Measurements from ENCODE around the gene PAFAH1B1. TPM values are rescaled to one million over a fixed set of nuclear protein-coding genes. Genes with fewer than 3 reads are reported as not detected.
A peak's percentile ranks its signal among the peaks of the same experiment; 100 is the strongest.

Gene PAFAH1B1
- total and polyA plus RNA-seq, 7 experiments from 2014 or later, result 15.8 to 156 (median 127) TPM

- no peak overlapping the region for H3K27ac Mint-ChIP-seq
- H3K36me3 Mint-ChIP-seq, result peaks cover 0 to 4% (median 0%) of the 10 kb centered on the region in 5 donors
- H3K9me3 ChIP-seq (ENCODE audit: control insufficient read depth in 2 of 3, low read length in 3 of 3), result no peaks in the 10 kb centered on the region
- no peak overlapping the region for H3K27ac ChIP-seq (ENCODE audit: low read depth, low read length)
- peaks cover 0 to 11% (median 0%) of the 10 kb centered on the region in 3 experiments for H3K36me3 ChIP-seq (ENCODE audit: control insufficient read depth in 2 of 3, insufficient read depth in 3 of 3, low read length in 3 of 3)
- ChIA-PET CTCF (interaction anchor here (2.3 kb wide), 1 partner anchor 11 kb away, joined by 4 read pairs; no protein-coding TSS in a partner anchor), POLR2A (interaction anchor here (0.7 kb wide), 1 partner anchor 8 kb away, joined by 3 read pairs; no protein-coding TSS in a partner anchor)
- H3K4me3 ChIP-seq (ENCODE audit: low read length), result no peak overlapping the region
- H3K4me1 ChIP-seq (ENCODE audit: control insufficient read depth in 2 of 2, insufficient read depth in 2 of 2, low read length in 2 of 2), result peaks cover 12 to 21% of the 10 kb centered on the region in 2 donors
- ATAC-seq, result no peak
- peaks cover 0 to 11% (median 0%) of the 10 kb centered on the region in 5 donors for H3K27me3 Mint-ChIP-seq
- H3K9me3 Mint-ChIP-seq, result no peaks in the 10 kb centered on the region
- H3K4me3 Mint-ChIP-seq, result no peak overlapping the region
- peaks cover 6 to 20% (median 15%) of the 10 kb centered on the region in 7 donors for H3K4me1 Mint-ChIP-seq
- intact Hi-C loops (cut with micrococcal nuclease), result loop anchor here (5.0 to 10.0 kb wide), 4 partner anchors 36 to 1371 kb away; partner anchors contain the start of genes ATP2A3 (in 1 of the 2), CTNS (in 1 of the 2) and SHPK (in 1 of the 2)
- no peaks in the 10 kb centered on the region for H3K27me3 ChIP-seq (ENCODE audit: control insufficient read depth in 2 of 2, insufficient read depth in 2 of 2, low read length in 2 of 2)
- DNase-seq, result no peak
Observed at GRCh38 chr17:2591040-2591640, 2.3 kb upstream of the PAFAH1B1 start.

GRCh38 chr17:2593821-2594721, 617 bp downstream of the PAFAH1B1 start:
- Histone ChIP-seq H3K9me3 (ENCODE audit: control insufficient read depth in 2 of 3, low read length in 3 of 3) (no peaks in the 10 kb centered on the region), H3K4me3 (ENCODE audit: low read length) (peak overlapping the region; percentile 67), H3K27ac (ENCODE audit: low read depth, low read length) (peak overlapping the region; percentile 90), H3K4me1 (ENCODE audit: control insufficient read depth in 2 of 2, insufficient read depth in 2 of 2, low read length in 2 of 2) (peaks cover 29 to 35% of the 10 kb centered on the region in 2 donors), H3K27me3 (ENCODE audit: control insufficient read depth in 2 of 2, insufficient read depth in 2 of 2, low read length in 2 of 2) (no peaks in the 10 kb centered on the region), H3K36me3 (ENCODE audit: control insufficient read depth in 2 of 3, insufficient read depth in 3 of 3, low read length in 3 of 3) (peaks cover 0 to 11% (median 0%) of the 10 kb centered on the region in 3 experiments)
- peak overlapping the region; percentile 87 to 97 (median 92) for H3K4me3 Mint-ChIP-seq
- no peaks in the 10 kb centered on the region for H3K9me3 Mint-ChIP-seq
- CTCF ChIA-PET, result interaction anchor here (0.6 to 1.2 kb wide), 3 partner anchors 68 to 439 kb away, joined by 3 to 4 read pairs (median 4); no protein-coding TSS in a partner anchor
- DNase-seq (peak in 8 of 9 donors; percentile 73 to 91 (median 88)), ATAC-seq (peak; percentile 79)
- H3K27me3 Mint-ChIP-seq, result peaks cover 0 to under 1% (median 0%) of the 10 kb centered on the region in 5 donors
- POLR2A ChIA-PET, result interaction anchor here (0.6 to 1.7 kb wide), 9 partner anchors 12 to 83 kb away, joined by 3 to 10 read pairs (median 3); partner anchors contain the start of gene METTL16
- peaks cover 27 to 47% (median 35%) of the 10 kb centered on the region in 7 donors for H3K4me1 Mint-ChIP-seq
- H3K27ac Mint-ChIP-seq, result peak overlapping the region; percentile 85 to 96 (median 92)
- peaks cover 0 to 9% (median 4%) of the 10 kb centered on the region in 5 donors for H3K36me3 Mint-ChIP-seq
- intact Hi-C loops (cut with micrococcal nuclease), result loop anchor here (1.0 to 10.0 kb wide), 9 partner anchors 33 to 1368 kb away; partner anchors contain the start of genes CLUH (in 2 of the 2), METTL16 (in 2 of the 2), ATP2A3 (in 1 of the 2) and CTNS (in 1 of the 2)

- no peaks in the 10 kb centered on the region for H3K27me3 ChIP-seq (ENCODE audit: control insufficient read depth in 2 of 2, insufficient read depth in 2 of 2, low read length in 2 of 2)
- peaks cover 0 to 11% (median 0%) of the 10 kb centered on the region in 3 experiments for H3K36me3 ChIP-seq (ENCODE audit: control insufficient read depth in 2 of 3, insufficient read depth in 3 of 3, low read length in 3 of 3)
- H3K27ac ChIP-seq (ENCODE audit: low read depth, low read length), result peak overlapping the region; percentile 90
- CTCF ChIA-PET, result interaction anchor here (0.6 to 0.7 kb wide), 2 partner anchors 67 to 440 kb away, joined by 3 to 4 read pairs; no protein-coding TSS in a partner anchor
- Mint-ChIP-seq H3K27ac (peak overlapping the region; percentile 85 to 96 (median 92)), H3K9me3 (no peaks in the 10 kb centered on the region), H3K36me3 (peaks cover 0 to 14% (median 4%) of the 10 kb centered on the region in 5 donors), H3K27me3 (no peaks in the 10 kb centered on the region), H3K4me1 (peaks cover 34 to 55% (median 41%) of the 10 kb centered on the region in 7 donors), H3K4me3 (peak overlapping the region; percentile 87 to 97 (median 92))
- ATAC-seq, result no peak
- H3K4me1 ChIP-seq (ENCODE audit: control insufficient read depth in 2 of 2, insufficient read depth in 2 of 2, low read length in 2 of 2), result peaks cover 34 to 41% of the 10 kb centered on the region in 2 donors
- intact Hi-C loops (cut with micrococcal nuclease), result loop anchor here (1.0 to 10.0 kb wide), 5 partner anchors 32 to 1367 kb away; partner anchors contain the start of genes ATP2A3 (in 1 of the 2), CTNS (in 1 of the 2) and SHPK (in 1 of the 2)
- DNase-seq, result peak in 4 of 9 donors; percentile 9 to 32 (median 22)
- H3K4me3 ChIP-seq (ENCODE audit: low read length), result peak overlapping the region; percentile 67
- POLR2A ChIA-PET, result interaction anchor here (0.5 to 1.2 kb wide), 7 partner anchors 11 to 292 kb away, joined by 3 to 4 read pairs (median 3); partner anchors contain the start of genes METTL16 and SMG6
- H3K9me3 ChIP-seq (ENCODE audit: control insufficient read depth in 2 of 3, low read length in 3 of 3), result no peaks in the 10 kb centered on the region
Observed at GRCh38 chr17:2594722-2595599, 1.5 kb downstream of the PAFAH1B1 start.

GRCh38 chr17:2595716-2596115, 2.3 kb downstream of the PAFAH1B1 start:
- intact Hi-C loops (cut with micrococcal nuclease), result loop anchor here (10.0 kb wide), 2 partner anchors 219 to 1039 kb away; partner anchors contain the start of genes CTNS (in 1 of the 2) and SHPK (in 1 of the 2)
- peaks cover 34 to 41% of the 10 kb centered on the region in 2 donors for H3K4me1 ChIP-seq (ENCODE audit: control insufficient read depth in 2 of 2, insufficient read depth in 2 of 2, low read length in 2 of 2)
- Mint-ChIP-seq H3K36me3 (peaks cover 0 to 14% (median 4%) of the 10 kb centered on the region in 5 donors), H3K4me1 (peaks cover 34 to 58% (median 42%) of the 10 kb centered on the region in 7 donors), H3K27ac (peak overlapping the region in 7 of 9 donors; percentile 6 to 96 (median 79)), H3K27me3 (no peaks in the 10 kb centered on the region), H3K4me3 (peak overlapping the region; percentile 87 to 97 (median 92)), H3K9me3 (no peaks in the 10 kb centered on the region)
- ATAC-seq (no peak), DNase-seq (no peak)
- H3K27ac ChIP-seq (ENCODE audit: low read depth, low read length), result peak overlapping the region; percentile 90
- POLR2A ChIA-PET, result interaction anchor here (0.5 to 1.1 kb wide), 2 partner anchors 85 to 293 kb away, joined by 3 read pairs; partner anchors contain the start of genes METTL16 and SMG6
- no peaks in the 10 kb centered on the region for H3K9me3 ChIP-seq (ENCODE audit: control insufficient read depth in 2 of 3, low read length in 3 of 3)
- CTCF ChIA-PET, result no interaction called here
- no peaks in the 10 kb centered on the region for H3K27me3 ChIP-seq (ENCODE audit: control insufficient read depth in 2 of 2, insufficient read depth in 2 of 2, low read length in 2 of 2)
- peaks cover 0 to 11% (median 0%) of the 10 kb centered on the region in 3 experiments for H3K36me3 ChIP-seq (ENCODE audit: control insufficient read depth in 2 of 3, insufficient read depth in 3 of 3, low read length in 3 of 3)
- H3K4me3 ChIP-seq (ENCODE audit: low read length), result peak overlapping the region; percentile 67

- DNase-seq (no peak), ATAC-seq (no peak)
- no peak overlapping the region for H3K4me3 ChIP-seq (ENCODE audit: low read length)
- Mint-ChIP-seq H3K36me3 (peaks cover 0 to 17% (median 4%) of the 10 kb centered on the region in 5 donors), H3K4me3 (peak overlapping the region in 8 of 10 donors; percentile 55 to 91 (median 74)), H3K4me1 (peaks cover 48 to 77% (median 54%) of the 10 kb centered on the region in 7 donors), H3K9me3 (no peaks in the 10 kb centered on the region), H3K27ac (no peak overlapping the region), H3K27me3 (no peaks in the 10 kb centered on the region)
- peaks cover 42 to 51% of the 10 kb centered on the region in 2 donors for H3K4me1 ChIP-seq (ENCODE audit: control insufficient read depth in 2 of 2, insufficient read depth in 2 of 2, low read length in 2 of 2)
- no peak overlapping the region for H3K27ac ChIP-seq (ENCODE audit: low read depth, low read length)
- POLR2A ChIA-PET, result interaction anchor here (1.2 kb wide), 1 partner anchor 55 kb away, joined by 3 read pairs; no protein-coding TSS in a partner anchor
- CTCF ChIA-PET, result interaction anchor here (0.6 kb wide), 1 partner anchor 21 kb away, joined by 8 read pairs; no protein-coding TSS in a partner anchor
- H3K27me3 ChIP-seq (ENCODE audit: control insufficient read depth in 2 of 2, insufficient read depth in 2 of 2, low read length in 2 of 2), result no peaks in the 10 kb centered on the region
- intact Hi-C loops (cut with micrococcal nuclease), result loop anchor here (10.0 kb wide), 2 partner anchors 217 to 1037 kb away; partner anchors contain the start of genes CTNS (in 1 of the 2) and SHPK (in 1 of the 2)
- no peaks in the 10 kb centered on the region for H3K9me3 ChIP-seq (ENCODE audit: control insufficient read depth in 2 of 3, low read length in 3 of 3)
- peaks cover 0 to 11% (median 0%) of the 10 kb centered on the region in 3 experiments for H3K36me3 ChIP-seq (ENCODE audit: control insufficient read depth in 2 of 3, insufficient read depth in 3 of 3, low read length in 3 of 3)
Observed at GRCh38 chr17:2598166-2598565, 4.7 kb downstream of the PAFAH1B1 start.
